OCI-LY7 (cell line): ENCODE measurements around the gene MARK2. TPM values are rescaled to one million over a fixed set of nuclear protein-coding genes. Genes with fewer than 3 reads are reported as not detected.
"Not testable (repeated sequence)": the region's sequence is repeated elsewhere in the genome, so short reads cannot be mapped to it uniquely, and the experiment has no call there.

Source experiments
- BruUV-seq: library from RNA; stranded (reverse); fragments of 400-500 nt; replicated peaks from 2 replicates; lab custom pipeline; 2021; lab: Mats Ljungman, UMichigan
- CTCF ChIA-PET: fragments of 300-600 bp; sonication (Branson Sonifier 250); formaldehyde crosslinking; loops from one replicate; lab custom pipeline; 2022; ENCODE audit warnings: antibody characterized with exemption; ENCODE audit not compliant: unreplicated experiment; lab: Charles Lee
- POLR2A ChIA-PET: fragments of 300-600 bp; sonication (Branson Sonifier 250); formaldehyde crosslinking; loops from one replicate; lab custom pipeline; 2022; ENCODE audit warnings: antibody characterized with exemption; lab: Charles Lee
- DNase-seq: peaks from one replicate; pipeline ENCODE4 v3.0.0-alpha.2; 2015; ENCODE audit warnings: low spot score
- H2AFZ ChIP-seq: fragments of 200-600 bp; sonication (generic), shearing (Covaris generic); 2 replicates; pipeline ENCODE4 v1.6.1; 2014; ENCODE audit warnings: mild to moderate bottlenecking, antibody characterized with exemption, low read length, moderate library complexity
- H3K27ac ChIP-seq: fragments of 200-600 bp; sonication (generic); 2 replicates; pipeline ENCODE4 v1.5.1; 2014; ENCODE audit warnings: mixed run types, low read depth, mild to moderate bottlenecking, moderate library complexity, low read length, inconsistent platforms; ENCODE audit not compliant: poor library complexity, severe bottlenecking
- H3K36me3 ChIP-seq: fragments of 200-600 bp; sonication (generic); 2 replicates; pipeline ENCODE4 v1.6.1; 2014; ENCODE audit warnings: mild to moderate bottlenecking, antibody characterized with exemption, low read length, moderate library complexity, mixed read lengths; ENCODE audit not compliant: insufficient read depth
- H3K4me1 ChIP-seq: fragments of 200-600 bp; sonication (generic); 2 replicates; pipeline ENCODE4 v1.5.1; 2014; ENCODE audit warnings: mild to moderate bottlenecking, low read length; ENCODE audit not compliant: insufficient read depth, poor library complexity, severe bottlenecking
- H3K4me2 ChIP-seq: fragments of 200-600 bp; sonication (generic); 2 replicates; pipeline ENCODE4 v1.6.1; 2014; ENCODE audit warnings: mild to moderate bottlenecking, low read length
- H3K4me3 ChIP-seq: fragments of 200-600 bp; sonication (generic); 2 replicates; pipeline ENCODE4 v1.5.1; 2014; ENCODE audit warnings: mild to moderate bottlenecking, low read depth, low read length; ENCODE audit not compliant: poor library complexity, severe bottlenecking
- H3K79me2 ChIP-seq: fragments of 200-600 bp; sonication (generic); 2 replicates; pipeline ENCODE4 v1.6.1; 2016; ENCODE audit warnings: low read depth, mild to moderate bottlenecking, low read length, moderate library complexity, mixed read lengths; ENCODE audit not compliant: insufficient read depth
- H3K9me2 ChIP-seq: fragments of 200-600 bp; sonication (generic); 2 replicates; pipeline ENCODE4 v1.6.1; 2016; ENCODE audit warnings: mild to moderate bottlenecking, low read length, mixed read lengths; ENCODE audit not compliant: insufficient read depth
- H3K9me3 ChIP-seq: fragments of 200-600 bp; sonication (generic); 2 replicates; pipeline ENCODE4 v1.6.1; 2014; ENCODE audit warnings: mild to moderate bottlenecking, mixed run types, low read length, mixed read lengths
- H4K20me1 ChIP-seq: fragments of 200-600 bp; sonication (generic); 2 replicates; pipeline ENCODE4 v1.6.1; 2014; ENCODE audit warnings: mild to moderate bottlenecking, antibody characterized with exemption, low read length, moderate library complexity, mixed read lengths; ENCODE audit not compliant: insufficient read depth
- CTCF ChIP-seq: fragments of 200-600 bp; sonication (generic); conservative IDR thresholded peaks from 2 replicates; pipeline ENCODE4 v1.5.1; 2014; ENCODE audit warnings: mild to moderate bottlenecking, antibody characterized with exemption, low read length, moderate library complexity, mixed read lengths
- EZH2phosphoT487 ChIP-seq: fragments of 200-600 bp; sonication (generic); IDR thresholded peaks from 2 replicates; pipeline ENCODE4 v1.6.1; 2018; ENCODE audit warnings: low read depth, borderline replicate concordance, mild to moderate bottlenecking, mixed run types, antibody characterized with exemption, low read length, moderate library complexity, mixed read lengths
- intact Hi-C: fragments of 100-400 bp; cut with micrococcal nuclease; formaldehyde crosslinking; loops from one replicate; pipeline ENCODE4 v1.10.0; 2022; ENCODE audit not compliant: unreplicated experiment
- total RNA-seq, 2 experiments: library from RNA; depleted of rRNA in 1 of 2; stranded (reverse); fragments of >200 nt in 1 of 2; shearing (Covaris generic) in 1 of 2; gene quantifications; 2 replicates each; pipeline ENCODE4 v1.2.3, GENCODE V29; 2014 to 2022

Gene MARK2
- total RNA-seq, 2 experiments from 2014 or later, result 22.7 to 45.4 TPM

GRCh38 chr11:63862923-63863322 is 24.0 kb downstream of the MARK2 start:
- peaks cover 20% of the 10 kb centered on the region for H3K4me1 ChIP-seq
- peaks cover 10% of the 10 kb centered on the region; the same call in 1 of the 2 replicates for H4K20me1 ChIP-seq
- intact Hi-C loops, result no loop called here
- H3K9me3 ChIP-seq, result no peaks in the 10 kb centered on the region
- ChIA-PET CTCF (interaction anchor here (0.5 kb wide), 1 partner anchor 33 kb away, joined by 3 read pairs; no protein-coding TSS in a partner anchor), POLR2A (interaction anchor here (1.2 to 1.9 kb wide), 3 partner anchors 15 to 24 kb away, joined by 5 to 11 read pairs (median 7); partner anchors contain the start of gene MARK2)
- no TSS peak for BruUV-seq
- no peak overlapping the region for H2AFZ ChIP-seq
- H3K36me3 ChIP-seq, result peaks cover 57% of the 10 kb centered on the region
- no peaks in the 10 kb centered on the region for H3K9me2 ChIP-seq
- TF ChIP-seq EZH2phosphoT487 (no peak), CTCF (no peak)
- H3K27ac ChIP-seq, result no peak overlapping the region
- no peak overlapping the region for H3K4me2 ChIP-seq
- peaks cover 43% of the 10 kb centered on the region for H3K79me2 ChIP-seq
- no peak for DNase-seq
- no peak overlapping the region for H3K4me3 ChIP-seq

GRCh38 chr11:63863620-63864019 is 24.7 kb downstream of the MARK2 start:
- H3K36me3 ChIP-seq, result peaks cover 61% of the 10 kb centered on the region
- H3K4me1 ChIP-seq, result peaks cover 20% of the 10 kb centered on the region
- intact Hi-C loops, H3K9me2 ChIP-seq, BruUV-seq, CTCF ChIA-PET, H3K4me2 ChIP-seq, H3K27ac ChIP-seq, H2AFZ ChIP-seq, H3K9me3 ChIP-seq, H4K20me1 ChIP-seq, DNase-seq, H3K4me3 ChIP-seq: not testable (repeated sequence)
- POLR2A ChIA-PET, result interaction anchor here (1.2 kb wide), 1 partner anchor 15 kb away, joined by 7 read pairs; no protein-coding TSS in a partner anchor
- H3K79me2 ChIP-seq, result peaks cover 44% of the 10 kb centered on the region

GRCh38 chr11:63866211-63866610 is 27.3 kb downstream of the MARK2 start:
- CTCF ChIA-PET, result no interaction called here

More at GRCh38 chr11:63866211-63866610, 27.3 kb downstream of the MARK2 start:
- Histone ChIP-seq H3K4me2 (peak overlapping the region; percentile 50), H3K4me3 (no peak overlapping the region), H3K79me2 (peaks cover 62% of the 10 kb centered on the region), H4K20me1 (peaks cover 10% of the 10 kb centered on the region; the same call in 1 of the 2 replicates), H3K9me3 (no peaks in the 10 kb centered on the region), H3K9me2 (no peaks in the 10 kb centered on the region), H3K27ac (peak overlapping the region; percentile 18), H3K4me1 (peaks cover 20% of the 10 kb centered on the region), H3K36me3 (peaks cover 70% of the 10 kb centered on the region), H2AFZ (no peak overlapping the region)
- TF ChIP-seq CTCF, result no peak
- no peak for TF ChIP-seq EZH2phosphoT487
- POLR2A ChIA-PET, result interaction anchor here (0.6 to 1.4 kb wide), 5 partner anchors 10 to 183 kb away, joined by 3 to 4 read pairs (median 3); no protein-coding TSS in a partner anchor
- intact Hi-C loops, result no loop called here
- no TSS peak for BruUV-seq
- DNase-seq, result peak; percentile 29
